Right lobe of liver (tissue), 6 donors: ENCODE measurements around the gene TMPRSS9. TPM values are rescaled to one million over a fixed set of nuclear protein-coding genes. Genes with fewer than 3 reads are reported as not detected.
A peak's percentile ranks its signal among the peaks of the same experiment; 100 is the strongest.

Source experiments
- ATAC-seq, 4 donors: fragments of 200-7000 bp; cut with Tn5 transposase; one replicate each; pipeline ENCODE4 v1.9.1; 2020; ENCODE audit warnings: mild to moderate bottlenecking in 4 of 4, moderate library complexity in 4 of 4
- DNase-seq, 3 donors: peaks; one replicate each; pipeline ENCODE4 v3.0.0-alpha.2; 2020
- H3K27ac ChIP-seq, 3 donors: fragments of 200-600 bp; one replicate each; pipeline ENCODE4 v1.8.0; 2022
- H3K27me3 ChIP-seq, 2 donors: fragments of 200-600 bp; one replicate each; pipeline ENCODE4 v1.8.0; 2022
- H3K36me3 ChIP-seq, 4 donors: fragments of 200-600 bp; sonication (generic) in 1 of 4; one replicate each; pipeline versions ENCODE4 v1.5.1 to v1.8.0; 2017 to 2022; ENCODE audit warnings: control low read depth in 1 of 4
- H3K4me1 ChIP-seq, 4 donors: fragments of 200-600 bp; sonication (generic) in 1 of 4; one replicate each; pipeline versions ENCODE4 v1.5.1 to v1.8.0; 2017 to 2022; ENCODE audit warnings: control low read depth in 1 of 4
- H3K4me3 ChIP-seq, 3 donors: fragments of 200-600 bp; one replicate each; pipeline ENCODE4 v1.8.0; 2022
- H3K9me3 ChIP-seq, 4 donors: fragments of 200-600 bp; sonication (generic) in 1 of 4; one replicate each; pipeline versions ENCODE4 v1.5.1 to v1.8.0; 2017 to 2022; ENCODE audit warnings: control low read depth in 1 of 4
- POLR2A ChIP-seq: fragments of 450-650 bp; IDR thresholded peaks from one replicate; pipeline ENCODE4 v1.6.1; 2017; ENCODE audit warnings: antibody characterized with exemption, mild to moderate bottlenecking
- WGBS: methylation state at CpG from one replicate; pipeline ENCODE4 v1.1.6; 2018; ENCODE audit warnings: low coverage, low lambda C conversion rate; ENCODE audit not compliant: insufficient coverage; ENCODE audit errors: missing lambda C conversion rate; 5-methylcytosine and 5-hydroxymethylcytosine counted together
- intact Hi-C, 2 donors: fragments of 100-400 bp; cut with DNase I; formaldehyde crosslinking; loops; one replicate each; pipeline versions ENCODE4 v1.11.2 to v1.14.1; 2022
- total RNA-seq, 6 experiments: library from RNA; depleted of rRNA in 2 of 6; stranded (reverse); fragments of >200 nt in 2 of 6; fragmentation: NEBNext Ultra II Directional in 3 of 6; extraction: Animal tissue kit (Norgen Biotek cat#: 25700) in 3 of 6; gene quantifications; one replicate each; pipeline versions ENCODE4 v1.1.0 to v1.2.4, GENCODE V29; 2016 to 2023
- TF ChIP-seq, protein P1 (sequence below), 4 donors: fragments of 200-600 bp in 3 of 4; fragments of 450-650 bp in 1 of 4; IDR thresholded peaks; one replicate each; pipeline versions ENCODE4 v1.5.1 to v1.8.0; 2016 to 2022; ENCODE audit warnings: antibody characterized with exemption in 4 of 4, mild to moderate bottlenecking in 2 of 4
- donor health status: DM: no; HTN: yes; CAD: no.
- donor health status: DM: no; HTN: no; CAD: no.
- donor health status: DM: no; HTN: no; CAD: no.
- donor health status: DM: no; HTN: yes; CAD: no.
- donor health status: DM: no; HTN: yes; CAD: no.

The TMPRSS9 gene
- total RNA-seq, 6 experiments from 2014 or later, result 0.12 to 6.7 (median 2.9) TPM

DNA sequence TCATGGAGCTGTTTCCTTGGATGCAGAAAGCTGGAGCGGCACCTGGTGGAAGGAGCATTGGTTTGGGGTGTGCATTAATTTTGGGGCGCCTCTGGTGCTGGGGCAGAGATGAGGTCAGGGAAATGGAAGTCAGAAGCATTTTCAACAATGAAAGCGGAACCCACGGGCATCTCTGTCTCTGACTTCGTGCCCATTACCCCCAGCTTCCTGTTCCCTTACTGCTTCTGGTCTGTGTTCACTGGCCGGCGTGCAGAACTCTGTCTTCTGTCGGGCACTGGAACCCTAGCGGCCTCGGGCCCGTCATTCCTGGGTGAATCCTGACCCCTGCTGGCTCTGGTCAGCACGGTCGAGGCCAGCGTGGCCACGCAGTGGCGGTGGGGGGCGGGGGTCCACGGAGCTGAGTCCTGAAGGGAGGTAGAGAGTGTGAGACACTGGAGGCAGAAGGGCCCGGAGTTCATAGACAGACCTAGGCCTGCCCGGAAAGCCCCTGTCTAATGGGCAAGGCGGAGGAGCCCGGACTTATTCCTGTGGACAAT is 44.2 kb upstream of the TMPRSS9 start:
- WGBS, result 31% methylated on average over 12 of the region's 22 CpGs
- TF ChIP-seq, protein P1, sequence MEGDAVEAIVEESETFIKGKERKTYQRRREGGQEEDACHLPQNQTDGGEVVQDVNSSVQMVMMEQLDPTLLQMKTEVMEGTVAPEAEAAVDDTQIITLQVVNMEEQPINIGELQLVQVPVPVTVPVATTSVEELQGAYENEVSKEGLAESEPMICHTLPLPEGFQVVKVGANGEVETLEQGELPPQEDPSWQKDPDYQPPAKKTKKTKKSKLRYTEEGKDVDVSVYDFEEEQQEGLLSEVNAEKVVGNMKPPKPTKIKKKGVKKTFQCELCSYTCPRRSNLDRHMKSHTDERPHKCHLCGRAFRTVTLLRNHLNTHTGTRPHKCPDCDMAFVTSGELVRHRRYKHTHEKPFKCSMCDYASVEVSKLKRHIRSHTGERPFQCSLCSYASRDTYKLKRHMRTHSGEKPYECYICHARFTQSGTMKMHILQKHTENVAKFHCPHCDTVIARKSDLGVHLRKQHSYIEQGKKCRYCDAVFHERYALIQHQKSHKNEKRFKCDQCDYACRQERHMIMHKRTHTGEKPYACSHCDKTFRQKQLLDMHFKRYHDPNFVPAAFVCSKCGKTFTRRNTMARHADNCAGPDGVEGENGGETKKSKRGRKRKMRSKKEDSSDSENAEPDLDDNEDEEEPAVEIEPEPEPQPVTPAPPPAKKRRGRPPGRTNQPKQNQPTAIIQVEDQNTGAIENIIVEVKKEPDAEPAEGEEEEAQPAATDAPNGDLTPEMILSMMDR (IDR thresholded peaks at IDR 0.05), result peak; percentile 46 to 86 (median 65)
- TF ChIP-seq POLR2A, result no peak
- no peak overlapping the region for H3K27ac ChIP-seq
- DNase-seq, result peak; percentile 77 to 84 (median 79)
- H3K9me3 ChIP-seq, result no peaks in the 10 kb centered on the region
- ATAC-seq, result peak; percentile 89 to 97 (median 93)
- H3K36me3 ChIP-seq, result no peaks in the 10 kb centered on the region
- no peak overlapping the region for H3K4me3 ChIP-seq
- H3K4me1 ChIP-seq, result no peaks in the 10 kb centered on the region
- H3K27me3 ChIP-seq, result peaks cover 0 to 7% of the 10 kb centered on the region in 2 donors
- intact Hi-C loops, result loop anchor here in 1 of 2 donors (10.0 kb wide), 1 partner anchor 81 kb away; the partner anchor contains the start of genes PLEKHJ1 and SF3A2

DNA sequence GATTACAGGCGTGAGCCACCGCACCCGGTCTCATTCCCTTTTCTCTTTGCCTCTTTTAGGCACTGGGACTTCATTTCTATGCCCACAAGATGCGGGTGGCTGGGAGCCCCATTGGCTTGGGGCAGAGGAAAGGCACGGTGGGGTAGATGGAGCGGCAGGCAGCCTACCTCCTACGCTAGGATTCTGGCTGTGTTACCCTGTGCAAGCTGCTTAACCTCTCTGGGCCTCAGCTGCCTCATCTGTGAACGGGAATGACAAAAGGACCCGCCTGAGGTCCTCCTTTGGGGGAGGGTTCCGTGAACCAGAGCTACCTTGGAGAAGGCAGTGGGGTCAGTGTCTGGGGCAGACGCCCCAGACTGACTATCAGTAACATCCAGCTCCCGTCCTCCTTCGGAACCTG is 42.8 kb upstream of the TMPRSS9 start:
- TF ChIP-seq POLR2A, result no peak
- TF ChIP-seq, protein P1 (IDR thresholded peaks at IDR 0.05), result no peak
- Histone ChIP-seq H3K9me3 (no peaks in the 10 kb centered on the region), H3K36me3 (no peaks in the 10 kb centered on the region), H3K27me3 (peaks cover 0 to 7% of the 10 kb centered on the region in 2 donors), H3K4me1 (no peaks in the 10 kb centered on the region), H3K27ac (no peak overlapping the region), H3K4me3 (no peak overlapping the region)
- WGBS, result 71% methylated on average over 5 of the region's 13 CpGs
- DNase-seq (no peak), ATAC-seq (no peak)
- intact Hi-C loops, result loop anchor here in 1 of 2 donors (10.0 kb wide), 1 partner anchor 82 kb away; the partner anchor contains the start of genes PLEKHJ1 and SF3A2

DNA sequence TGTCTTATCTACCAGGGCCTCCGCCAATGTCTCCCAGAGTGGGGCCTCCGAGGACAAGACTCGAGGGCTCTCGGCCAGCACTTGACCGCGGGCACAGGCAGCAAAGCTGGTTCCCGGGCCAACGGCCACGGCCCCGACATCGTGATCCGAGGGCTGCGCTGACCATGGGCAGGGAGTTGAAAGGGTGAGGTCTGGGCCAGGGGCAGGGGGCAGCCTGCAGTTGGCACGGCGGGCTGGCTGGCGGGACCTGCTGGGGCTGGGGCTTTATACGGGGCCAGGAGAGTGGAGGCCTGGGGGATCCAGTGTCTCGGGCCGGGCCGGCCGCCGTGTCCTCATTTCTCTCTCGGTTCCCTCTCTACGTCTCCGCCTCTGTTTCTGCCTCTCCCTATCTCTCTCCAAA is 42.3 kb upstream of the TMPRSS9 start:
- intact Hi-C loops, result loop anchor here in 1 of 2 donors (10.0 kb wide), 1 partner anchor 83 kb away; the partner anchor contains the start of genes PLEKHJ1 and SF3A2
- DNase-seq, result no peak

DNA sequence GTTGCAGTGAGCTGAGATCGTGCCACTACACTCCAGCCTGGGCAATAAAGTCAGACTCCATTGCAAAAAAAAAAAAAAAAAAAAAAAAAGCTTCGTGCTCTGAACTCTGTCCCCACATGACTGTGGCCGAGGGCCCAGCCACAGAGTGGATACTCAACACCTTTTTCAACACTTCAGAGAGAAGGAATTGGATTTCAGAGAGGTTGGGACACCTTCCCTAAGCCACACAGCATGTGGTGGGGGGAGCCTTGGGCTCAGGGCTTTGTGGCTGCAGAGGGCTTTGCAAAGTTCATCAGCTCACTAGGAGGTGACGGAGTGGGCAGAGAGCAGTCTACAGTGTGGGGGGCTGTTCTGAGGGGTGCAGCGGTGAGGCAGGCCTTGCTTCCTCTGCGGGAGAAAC is 41.1 kb upstream of the TMPRSS9 start:
- H3K36me3 ChIP-seq, result no peaks in the 10 kb centered on the region
- H3K27me3 ChIP-seq, result no peaks in the 10 kb centered on the region
- DNase-seq, result no peak
- intact Hi-C loops, result loop anchor here in 1 of 2 donors (10.0 kb wide), 1 partner anchor 84 kb away; the partner anchor contains the start of genes PLEKHJ1 and SF3A2
- 40% methylated on average over 1 of the region's 6 CpGs for WGBS
- no peaks in the 10 kb centered on the region for H3K4me1 ChIP-seq
- H3K4me3 ChIP-seq, result no peak overlapping the region
- ATAC-seq, result no peak
- H3K27ac ChIP-seq, result no peak overlapping the region
- H3K9me3 ChIP-seq, result no peaks in the 10 kb centered on the region
- no peak for TF ChIP-seq POLR2A
- TF ChIP-seq, protein P1 (IDR thresholded peaks at IDR 0.05), result no peak

More for the DNA sequence above, 42.3 kb upstream of the TMPRSS9 start:
- no peak overlapping the region for H3K27ac ChIP-seq
- no peak for TF ChIP-seq POLR2A
- TF ChIP-seq, protein P1 (IDR thresholded peaks at IDR 0.05), result no peak
- ATAC-seq, result no peak
- no peaks in the 10 kb centered on the region for H3K9me3 ChIP-seq
- H3K36me3 ChIP-seq, result no peaks in the 10 kb centered on the region
- WGBS, result 50% methylated on average over 3 of the region's 25 CpGs
- no peaks in the 10 kb centered on the region for H3K4me1 ChIP-seq
- no peak overlapping the region for H3K4me3 ChIP-seq
- H3K27me3 ChIP-seq, result peaks cover 0 to 5% of the 10 kb centered on the region in 2 donors
